HG03520 (cell line): Measurements from ENCODE around the gene SPATS2.
A peak's percentile ranks its signal among the peaks of the same experiment; 100 is the strongest.

Experiments used
- ATAC-seq: cut with Tn5 transposase; IDR thresholded peaks from one replicate; pipeline ENCODE4 v1.9.1; 2021; ENCODE audit warnings: mild to moderate bottlenecking, moderate library complexity; ENCODE audit not compliant: unreplicated experiment

SPATS2 gene

DNA sequence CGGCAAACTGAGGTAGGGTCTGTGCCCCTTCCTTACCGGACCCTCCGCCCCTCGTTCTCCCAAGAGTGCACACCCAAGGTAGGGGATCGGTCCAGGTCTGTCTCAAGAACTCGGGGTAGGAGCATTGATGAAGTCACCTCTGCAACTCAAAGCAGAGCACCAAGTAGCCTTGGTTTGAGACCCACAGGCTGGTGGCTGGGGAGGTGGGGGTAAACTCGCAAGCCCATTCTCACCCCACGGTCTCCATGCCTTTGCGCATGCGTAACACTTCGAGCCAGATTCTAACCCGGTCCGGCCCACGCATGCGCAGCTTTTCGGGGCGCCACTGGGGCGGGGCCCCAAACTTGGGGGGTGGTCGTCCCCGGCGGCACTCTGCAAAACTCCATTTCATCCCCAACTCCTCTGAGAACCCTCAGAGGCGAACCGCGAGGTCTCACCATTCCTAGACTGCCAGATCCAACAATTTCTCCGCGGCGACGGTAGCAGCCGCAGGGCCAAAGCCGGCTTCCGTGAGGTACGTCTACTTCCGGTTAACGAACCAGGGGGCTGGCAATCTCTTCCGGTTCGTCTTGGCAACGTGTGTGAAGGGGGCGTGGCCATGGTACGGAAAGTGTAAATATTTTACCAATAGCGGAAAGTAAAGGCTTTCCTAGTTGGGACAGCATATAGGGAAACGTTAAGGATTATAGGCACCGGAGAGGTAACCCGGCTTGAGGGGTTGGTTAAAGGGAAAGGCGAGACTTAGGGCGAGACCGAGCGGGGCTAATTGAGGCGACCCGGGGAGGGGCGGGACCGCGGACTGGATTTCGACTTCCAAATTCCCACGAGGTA is 200.6 kb downstream of the SPATS2 start, which contains the start of gene MCRS1:
Gene MCRS1, minus strand, starts transcription at position 532 of the 831 bp plus-strand sequence. CDS start 1,411 bp downstream, outside the sequence.
- peak; percentile 83 for ATAC-seq

DNA sequence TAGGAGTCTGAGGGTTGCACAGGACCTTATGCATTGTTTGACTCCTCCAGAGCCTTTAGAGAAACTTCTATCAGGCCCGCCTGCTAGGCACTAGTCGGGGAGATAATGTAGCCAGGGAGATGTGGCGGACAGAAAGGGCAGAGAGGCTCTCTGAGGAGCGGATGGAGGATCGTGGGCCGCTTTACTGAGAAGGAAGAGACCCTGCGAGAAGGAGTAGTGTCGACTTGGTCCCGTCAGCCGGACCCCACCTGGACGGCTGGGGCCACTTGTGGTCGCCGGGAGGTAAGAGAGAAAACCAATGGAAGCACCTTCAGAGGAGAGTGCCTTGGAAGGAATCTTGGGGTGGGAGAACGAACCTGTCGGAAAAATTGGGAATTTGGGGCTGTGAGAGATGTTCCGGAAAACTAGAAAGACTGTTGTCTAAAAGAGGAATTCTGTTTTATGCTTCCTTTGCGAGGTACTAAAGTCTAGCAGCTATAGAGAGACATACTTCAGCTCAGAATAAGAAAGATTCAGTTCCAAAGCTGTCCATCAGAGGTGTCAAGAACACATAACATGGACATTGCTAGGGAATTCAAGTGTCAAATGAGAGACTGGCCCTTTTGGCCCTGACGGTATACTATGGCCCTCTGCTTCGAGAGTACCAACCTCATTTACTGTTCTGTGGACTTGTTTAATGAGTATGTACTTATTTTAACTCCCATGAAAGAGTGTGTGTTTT is 201.3 kb downstream of the SPATS2 start:
- peak; percentile 3 for ATAC-seq
